Astrocyte (in vitro differentiated cells and primary cell): ENCODE data around the gene AGTRAP. TPM values are rescaled to one million over a fixed set of nuclear protein-coding genes. Genes with fewer than 3 reads are reported as not detected.

ENCODE experiments used
- DNase-seq: peaks from one replicate; pipeline ENCODE4 v3.0.0-alpha.2; 2010; ENCODE audit warnings: low read depth
- FAIRE-seq: peaks from 2 replicates; lab custom pipeline; 2011; peaks lifted over from hg19 to GRCh38; lab: Jason Lieb, UNC
- H2AFZ ChIP-seq: 2 replicates; pipeline ENCODE4 v1.6.0; 2012; ENCODE audit warnings: low read depth, low read length, inconsistent platforms
- H3K27ac ChIP-seq: 2 replicates; pipeline ENCODE4 v1.5.1; 2011; ENCODE audit warnings: low read depth, low read length, inconsistent platforms
- H3K27me3 ChIP-seq: 2 replicates; pipeline ENCODE4 v1.6.0; 2011; ENCODE audit warnings: low read length, inconsistent platforms; ENCODE audit not compliant: insufficient read depth
- H3K36me3 ChIP-seq: 2 replicates; pipeline ENCODE4 v1.5.1; 2011; ENCODE audit warnings: low read length, inconsistent platforms; ENCODE audit not compliant: insufficient read depth
- H3K4me1 ChIP-seq: 2 replicates; pipeline ENCODE4 v1.5.1; 2011; ENCODE audit warnings: low read length, inconsistent platforms; ENCODE audit not compliant: insufficient read depth
- H3K4me2 ChIP-seq: 2 replicates; pipeline ENCODE4 v1.6.0; 2012; ENCODE audit warnings: low read length, inconsistent platforms
- H3K4me3 ChIP-seq: 2 replicates; pipeline ENCODE4 v1.5.1; 2011; ENCODE audit warnings: low read depth, mild to moderate bottlenecking, low read length, inconsistent platforms; ENCODE audit not compliant: insufficient read depth
- H3K79me2 ChIP-seq: 2 replicates; pipeline ENCODE4 v1.6.0; 2012; ENCODE audit warnings: mild to moderate bottlenecking, low read length, inconsistent platforms; ENCODE audit not compliant: insufficient read depth
- H3K9ac ChIP-seq: 2 replicates; pipeline ENCODE4 v1.6.0; 2012; ENCODE audit warnings: mild to moderate bottlenecking, low read length, inconsistent platforms
- H3K9me3 ChIP-seq: 2 replicates; pipeline ENCODE4 v1.5.1; 2012; ENCODE audit warnings: low read depth, mild to moderate bottlenecking, low read length, inconsistent platforms; ENCODE audit not compliant: insufficient read depth
- H4K20me1 ChIP-seq: 2 replicates; pipeline ENCODE4 v1.6.0; 2012; ENCODE audit warnings: low read length, inconsistent platforms; ENCODE audit not compliant: insufficient read depth
- H3K27ac Mint-ChIP-seq: one replicate; pipeline ENCODE4 v1.8.0; 2021; ENCODE audit warnings: mild to moderate bottlenecking, mixed read lengths; ENCODE audit not compliant: unreplicated experiment
- H3K27me3 Mint-ChIP-seq: one replicate; pipeline ENCODE4 v1.8.0; 2021; ENCODE audit warnings: low read depth, mixed read lengths; ENCODE audit not compliant: unreplicated experiment
- H3K36me3 Mint-ChIP-seq: one replicate; pipeline ENCODE4 v1.8.0; 2021; ENCODE audit warnings: low read depth, mixed read lengths; ENCODE audit not compliant: unreplicated experiment
- H3K4me1 Mint-ChIP-seq: one replicate; pipeline ENCODE4 v1.8.0; 2021; ENCODE audit warnings: low read depth, mixed read lengths; ENCODE audit not compliant: unreplicated experiment
- H3K4me3 Mint-ChIP-seq: one replicate; pipeline ENCODE4 v1.8.0; 2021; ENCODE audit warnings: mild to moderate bottlenecking, moderate library complexity, mixed read lengths; ENCODE audit not compliant: unreplicated experiment
- H3K9me3 Mint-ChIP-seq: one replicate; pipeline ENCODE4 v1.8.0; 2021; ENCODE audit warnings: mild to moderate bottlenecking, mixed read lengths; ENCODE audit not compliant: unreplicated experiment
- CTCF ChIP-seq: IDR thresholded peaks from 2 replicates; pipeline ENCODE4 v1.5.1; 2011; ENCODE audit warnings: low read depth, mild to moderate bottlenecking, inconsistent platforms, low read length, moderate library complexity; ENCODE audit not compliant: insufficient read depth
- EZH2 ChIP-seq: IDR thresholded peaks from 2 replicates; pipeline ENCODE4 v1.6.1; 2012; ENCODE audit warnings: mild to moderate bottlenecking, low read length, inconsistent platforms; ENCODE audit not compliant: insufficient read depth
- total RNA-seq: library from RNA; stranded (reverse); gene quantifications from 2 replicates; pipeline ENCODE4 v1.2.1, GENCODE V29; 2021

The AGTRAP gene
- total RNA-seq, 1 donor from 2014 or later = 38.7 TPM

- H3K4me3 Mint-ChIP-seq = no peak overlapping the region
- no peak overlapping the region for H3K27ac Mint-ChIP-seq
- TF ChIP-seq EZH2 (no peak), CTCF (no peak)
- no peaks in the 10 kb centered on the region for H3K36me3 Mint-ChIP-seq
- no peak for FAIRE-seq
- peaks cover 18% of the 10 kb centered on the region for H3K27me3 Mint-ChIP-seq
- no peak overlapping the region for H3K4me2 ChIP-seq
- H3K9ac ChIP-seq = no peak overlapping the region
- no peak overlapping the region for H3K4me3 ChIP-seq
- H3K27ac ChIP-seq = no peak overlapping the region
- no peaks in the 10 kb centered on the region for H3K9me3 Mint-ChIP-seq
- DNase-seq = no peak
- H3K79me2 ChIP-seq = no peaks in the 10 kb centered on the region
- no peaks in the 10 kb centered on the region for H4K20me1 ChIP-seq
- no peaks in the 10 kb centered on the region for H3K4me1 Mint-ChIP-seq
- no peaks in the 10 kb centered on the region for H3K4me1 ChIP-seq
- no peaks in the 10 kb centered on the region for H3K9me3 ChIP-seq
- H3K27me3 ChIP-seq = no peaks in the 10 kb centered on the region
- no peak overlapping the region for H2AFZ ChIP-seq
- H3K36me3 ChIP-seq = no peaks in the 10 kb centered on the region
Measured at GRCh38 chr1:11777658-11778322, 41.9 kb downstream of the AGTRAP start.

GRCh38 chr1:11778336-11778735 lies 42.4 kb downstream of the AGTRAP start:
- Histone ChIP-seq H3K4me3 (no peak overlapping the region), H3K27ac (no peak overlapping the region), H3K27me3 (no peaks in the 10 kb centered on the region), H2AFZ (no peak overlapping the region), H3K4me1 (no peaks in the 10 kb centered on the region), H3K36me3 (no peaks in the 10 kb centered on the region), H3K9me3 (no peaks in the 10 kb centered on the region), H3K4me2 (no peak overlapping the region), H3K79me2 (no peaks in the 10 kb centered on the region), H4K20me1 (no peaks in the 10 kb centered on the region), H3K9ac (no peak overlapping the region)
- H3K4me3 Mint-ChIP-seq = no peak overlapping the region
- H3K9me3 Mint-ChIP-seq = no peaks in the 10 kb centered on the region
- TF ChIP-seq CTCF = no peak
- TF ChIP-seq EZH2 = no peak
- DNase-seq = no peak
- no peak overlapping the region for H3K27ac Mint-ChIP-seq
- H3K36me3 Mint-ChIP-seq = no peaks in the 10 kb centered on the region
- H3K4me1 Mint-ChIP-seq = no peaks in the 10 kb centered on the region
- H3K27me3 Mint-ChIP-seq = peaks cover 20% of the 10 kb centered on the region
- no peak for FAIRE-seq
